NB4 (cell line): ENCODE results near the gene ZNF275.
"Not testable (repeated sequence)": the region's sequence is repeated elsewhere in the genome, so short reads cannot be mapped to it uniquely, and the experiment has no call there.

Experiments
- DNase-seq: peaks from one replicate; pipeline ENCODE4 v3.0.0; 2010; ENCODE audit warnings: low read depth
- H3K4me3 ChIP-seq: one replicate; pipeline ENCODE4 v1.5.1; 2011; ENCODE audit warnings: mild to moderate bottlenecking, low read depth, low read length, moderate library complexity
- MYC ChIP-seq: IDR thresholded peaks from 2 replicates; pipeline ENCODE4 v1.6.1; 2011; ENCODE audit warnings: low read depth, low read length
- POLR2A ChIP-seq: IDR thresholded peaks from 2 replicates; pipeline ENCODE4 v1.6.1; 2011; ENCODE audit warnings: mild to moderate bottlenecking; ENCODE audit not compliant: insufficient read length; ENCODE audit errors: extremely low read depth
- TF ChIP-seq, protein P1 (sequence below): IDR thresholded peaks from 2 replicates; pipeline ENCODE4 v1.6.1; 2011; ENCODE audit warnings: low read depth, low read length
- TF ChIP-seq, protein P2 (sequence below): IDR thresholded peaks from one replicate; pipeline ENCODE4 v1.5.1; 2012; ENCODE audit warnings: low read depth, low read length

Gene ZNF275

DNA sequence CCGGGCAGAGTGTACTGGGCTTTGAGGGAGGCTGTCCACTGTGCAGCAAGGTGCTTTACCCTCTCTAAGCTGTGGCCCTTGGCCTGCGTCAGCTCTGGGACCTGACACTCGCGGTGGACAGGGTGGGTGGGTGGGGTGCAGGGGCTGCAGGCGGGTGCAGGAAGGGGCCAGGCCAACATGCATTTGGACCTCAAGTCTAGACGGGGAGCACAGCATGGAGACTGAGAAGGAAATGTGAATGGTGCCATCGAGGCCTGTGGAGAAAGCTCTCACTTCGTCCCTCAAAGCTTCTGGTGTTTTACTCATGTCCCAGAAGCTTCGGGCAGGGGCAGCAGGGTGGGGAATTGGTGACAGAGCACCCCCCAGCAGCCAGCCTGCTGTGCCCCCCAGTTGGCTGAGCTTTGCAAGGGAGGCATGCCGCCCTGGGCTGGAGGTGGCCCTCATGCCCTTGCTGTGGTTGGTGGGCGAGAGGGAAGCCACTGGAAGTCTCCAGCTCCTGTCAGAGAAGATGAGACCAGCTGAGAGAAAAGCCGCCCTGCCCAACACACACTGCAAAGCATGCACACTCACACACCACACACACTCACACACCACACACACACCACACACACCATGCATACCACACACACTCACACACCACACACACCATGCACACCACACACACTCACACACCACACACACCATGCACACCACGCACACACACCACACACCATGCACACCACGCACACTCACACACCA is 54.9 kb downstream of the ZNF275 start:
- H3K4me3 ChIP-seq = no peak overlapping the region
- DNase-seq = no peak
- TF ChIP-seq, protein P1, sequence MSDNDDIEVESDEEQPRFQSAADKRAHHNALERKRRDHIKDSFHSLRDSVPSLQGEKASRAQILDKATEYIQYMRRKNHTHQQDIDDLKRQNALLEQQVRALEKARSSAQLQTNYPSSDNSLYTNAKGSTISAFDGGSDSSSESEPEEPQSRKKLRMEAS = no peak
- TF ChIP-seq, protein P2, sequence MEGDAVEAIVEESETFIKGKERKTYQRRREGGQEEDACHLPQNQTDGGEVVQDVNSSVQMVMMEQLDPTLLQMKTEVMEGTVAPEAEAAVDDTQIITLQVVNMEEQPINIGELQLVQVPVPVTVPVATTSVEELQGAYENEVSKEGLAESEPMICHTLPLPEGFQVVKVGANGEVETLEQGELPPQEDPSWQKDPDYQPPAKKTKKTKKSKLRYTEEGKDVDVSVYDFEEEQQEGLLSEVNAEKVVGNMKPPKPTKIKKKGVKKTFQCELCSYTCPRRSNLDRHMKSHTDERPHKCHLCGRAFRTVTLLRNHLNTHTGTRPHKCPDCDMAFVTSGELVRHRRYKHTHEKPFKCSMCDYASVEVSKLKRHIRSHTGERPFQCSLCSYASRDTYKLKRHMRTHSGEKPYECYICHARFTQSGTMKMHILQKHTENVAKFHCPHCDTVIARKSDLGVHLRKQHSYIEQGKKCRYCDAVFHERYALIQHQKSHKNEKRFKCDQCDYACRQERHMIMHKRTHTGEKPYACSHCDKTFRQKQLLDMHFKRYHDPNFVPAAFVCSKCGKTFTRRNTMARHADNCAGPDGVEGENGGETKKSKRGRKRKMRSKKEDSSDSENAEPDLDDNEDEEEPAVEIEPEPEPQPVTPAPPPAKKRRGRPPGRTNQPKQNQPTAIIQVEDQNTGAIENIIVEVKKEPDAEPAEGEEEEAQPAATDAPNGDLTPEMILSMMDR = no peak
- TF ChIP-seq MYC = no peak
- TF ChIP-seq POLR2A = no peak

- not testable (repeated sequence) for DNase-seq, H3K4me3 ChIP-seq
Measured at GRCh38 chrX:153389460-153389768, 55.5 kb downstream of the ZNF275 start.

GRCh38 chrX:153392642-153393321 is 58.8 kb downstream of the ZNF275 start:
- DNase-seq = no peak
- H3K4me3 ChIP-seq = no peak overlapping the region
- TF ChIP-seq, protein P1 = no peak
- TF ChIP-seq POLR2A = no peak

DNA sequence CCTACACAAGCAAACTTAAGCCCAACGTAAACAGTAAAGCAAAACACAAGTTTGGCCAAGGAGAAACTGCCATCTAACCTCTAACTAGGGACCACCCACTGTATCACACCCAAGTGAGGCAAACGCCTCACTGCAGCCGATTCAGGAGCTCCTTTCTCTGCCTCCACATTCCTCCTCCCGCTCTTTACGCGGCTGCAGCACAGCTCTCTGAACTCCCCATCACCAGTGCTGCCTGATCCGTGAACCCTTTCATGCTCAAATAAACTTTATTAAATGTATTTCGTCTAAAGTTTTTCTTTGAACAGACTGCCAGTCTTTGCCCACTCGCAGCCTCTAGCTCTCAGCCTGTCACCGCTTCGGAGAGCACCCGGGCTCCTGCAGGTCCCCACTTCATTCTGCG is 60.7 kb downstream of the ZNF275 start:
- TF ChIP-seq POLR2A (no peak), MYC (no peak)
- TF ChIP-seq, protein P1 = no peak
- TF ChIP-seq, protein P2 = no peak
- no peak overlapping the region for H3K4me3 ChIP-seq
- DNase-seq = no peak

DNA sequence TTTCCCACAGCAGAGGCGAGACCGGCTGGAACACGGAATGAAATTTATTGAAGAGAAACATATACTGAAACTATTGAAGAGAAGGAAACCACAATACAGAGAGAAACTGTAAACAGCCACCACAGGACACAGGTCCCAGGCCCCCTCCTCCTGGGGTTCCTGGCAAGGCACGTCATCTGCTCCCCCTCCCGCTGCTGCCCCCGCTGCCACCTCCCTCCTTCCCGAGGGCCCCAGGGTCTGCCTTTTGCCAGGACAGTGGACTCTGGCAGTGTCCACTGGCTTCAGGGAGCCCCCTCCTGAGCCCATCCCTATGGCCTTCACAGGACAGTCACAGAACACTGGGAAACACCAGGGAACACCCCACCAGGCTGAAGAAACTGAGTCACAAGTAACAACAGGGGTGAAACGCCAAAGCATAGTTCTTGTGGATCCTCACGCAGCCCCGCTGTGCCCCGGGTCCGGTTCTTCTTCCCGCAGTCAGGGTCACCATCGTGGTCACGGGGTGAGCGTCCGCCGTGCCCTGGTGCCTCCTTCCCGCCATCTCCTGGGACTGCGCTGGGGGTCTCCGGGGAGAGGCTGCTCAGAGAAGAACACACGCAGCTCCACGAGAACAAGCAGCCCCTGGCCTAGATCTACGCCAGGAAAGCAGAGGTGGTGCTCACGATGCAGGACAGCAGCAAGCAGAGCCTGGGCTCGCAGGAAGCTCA is 61.8 kb downstream of the ZNF275 start:
- no peak overlapping the region for H3K4me3 ChIP-seq
- TF ChIP-seq POLR2A = no peak
- TF ChIP-seq, protein P1 = no peak
- TF ChIP-seq MYC = no peak
- TF ChIP-seq, protein P2 = no peak
- DNase-seq = no peak

DNA sequence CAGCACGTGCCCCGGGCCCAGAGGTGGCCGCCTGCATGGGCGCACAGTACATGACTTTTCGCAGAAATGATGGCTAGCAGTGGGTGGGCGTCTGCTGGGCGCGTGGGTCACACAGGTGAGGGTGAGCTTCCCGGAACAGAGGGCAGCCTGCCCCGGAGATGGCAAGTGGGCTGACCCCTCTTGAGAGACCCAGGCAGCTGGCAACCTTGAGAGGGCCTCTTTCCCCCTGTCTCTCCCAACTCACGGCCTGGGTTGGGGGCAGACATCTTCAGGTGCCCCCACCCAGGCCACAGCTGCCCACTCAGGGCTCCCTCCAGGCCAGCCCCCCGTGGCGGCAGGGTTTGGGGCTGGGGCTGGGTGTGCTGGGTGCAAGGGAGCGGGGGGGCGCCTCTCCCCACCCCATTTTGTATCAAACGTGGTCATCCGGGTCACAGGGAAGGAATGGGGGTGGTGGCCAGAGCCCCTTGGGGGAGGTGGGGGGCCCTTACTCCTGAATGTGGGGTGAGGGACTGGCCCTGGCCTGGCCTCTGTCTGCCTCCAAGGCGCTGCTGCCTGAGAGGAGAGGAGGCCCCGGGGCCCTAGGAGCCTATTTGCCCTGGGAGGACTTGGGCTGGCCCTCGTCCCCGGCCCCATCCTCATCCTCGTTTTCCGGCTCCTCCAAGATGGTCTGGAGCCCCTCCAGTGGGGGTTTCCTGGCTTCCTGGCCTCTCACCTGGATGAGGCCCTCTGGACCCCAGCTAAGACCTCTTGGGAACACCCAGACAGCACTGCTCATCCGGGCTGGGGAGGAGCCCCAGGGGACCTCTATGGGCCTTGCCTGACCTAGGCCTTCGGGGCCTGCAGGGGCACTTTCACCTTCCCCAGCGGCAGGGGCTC is 62.6 kb downstream of the ZNF275 start:
- TF ChIP-seq POLR2A (no peak), MYC (no peak)
- TF ChIP-seq, protein P2 = no peak
- TF ChIP-seq, protein P1 = no peak
- no peak overlapping the region for H3K4me3 ChIP-seq
- no peak for DNase-seq
